GM18907 (cell line): ENCODE measurements around the gene IL17REL.
"Not testable (repeated sequence)": the region's sequence is repeated elsewhere in the genome, so short reads cannot be mapped to it uniquely, and the experiment has no call there.

Experiments
- ATAC-seq: cut with Tn5 transposase; IDR thresholded peaks from one replicate; pipeline ENCODE4 v1.9.1; 2021; ENCODE audit warnings: mild to moderate bottlenecking, moderate library complexity; ENCODE audit not compliant: unreplicated experiment

The IL17REL gene

GRCh38 chr22:49993649-49994360 lies 18.8 kb downstream of the IL17REL start:
- ATAC-seq = no peak

- ATAC-seq = no peak
These were observed 19.5 kb downstream of the IL17REL start for GRCh38 chr22:49992921-49993648.

- ATAC-seq = no peak
These were observed 20.5 kb downstream of the IL17REL start for GRCh38 chr22:49991907-49992533.

GRCh38 chr22:49991167-49991566 lies 21.4 kb downstream of the IL17REL start:
- ATAC-seq = no peak

- not testable (repeated sequence) for ATAC-seq
These were observed 22.7 kb downstream of the IL17REL start for GRCh38 chr22:49989826-49990225.

GRCh38 chr22:49986325-49986724 lies 26.2 kb downstream of the IL17REL start:
- ATAC-seq = no peak

GRCh38 chr22:49983148-49984042 lies 29.2 kb downstream of the IL17REL start:
- no peak for ATAC-seq

GRCh38 chr22:49981799-49982198 lies 30.8 kb downstream of the IL17REL start:
- not testable (repeated sequence) for ATAC-seq

- ATAC-seq = no peak
These were observed 32.8 kb downstream of the IL17REL start for GRCh38 chr22:49979587-49980264.

GRCh38 chr22:49977578-49977977 lies 35.0 kb downstream of the IL17REL start:
- no peak for ATAC-seq

GRCh38 chr22:49976439-49977175 lies 36.0 kb downstream of the IL17REL start:
- ATAC-seq = peak; percentile 56

- peak; percentile 21 for ATAC-seq
These were observed 36.8 kb downstream of the IL17REL start for GRCh38 chr22:49975543-49976389.

- ATAC-seq = no peak
These were observed 39.3 kb downstream of the IL17REL start for GRCh38 chr22:49973018-49973961.

- no peak for ATAC-seq
These were observed 40.2 kb downstream of the IL17REL start for GRCh38 chr22:49972163-49973017.

GRCh38 chr22:49971232-49972162 lies 41.1 kb downstream of the IL17REL start:
- ATAC-seq = peak; percentile 8
